GM21786 (cell line): Measurements from ENCODE around the gene MINAR1.

Experiments used
- ATAC-seq: cut with Tn5 transposase; IDR thresholded peaks from one replicate; pipeline ENCODE4 v1.9.1; 2021; ENCODE audit not compliant: unreplicated experiment

MINAR1 gene

DNA sequence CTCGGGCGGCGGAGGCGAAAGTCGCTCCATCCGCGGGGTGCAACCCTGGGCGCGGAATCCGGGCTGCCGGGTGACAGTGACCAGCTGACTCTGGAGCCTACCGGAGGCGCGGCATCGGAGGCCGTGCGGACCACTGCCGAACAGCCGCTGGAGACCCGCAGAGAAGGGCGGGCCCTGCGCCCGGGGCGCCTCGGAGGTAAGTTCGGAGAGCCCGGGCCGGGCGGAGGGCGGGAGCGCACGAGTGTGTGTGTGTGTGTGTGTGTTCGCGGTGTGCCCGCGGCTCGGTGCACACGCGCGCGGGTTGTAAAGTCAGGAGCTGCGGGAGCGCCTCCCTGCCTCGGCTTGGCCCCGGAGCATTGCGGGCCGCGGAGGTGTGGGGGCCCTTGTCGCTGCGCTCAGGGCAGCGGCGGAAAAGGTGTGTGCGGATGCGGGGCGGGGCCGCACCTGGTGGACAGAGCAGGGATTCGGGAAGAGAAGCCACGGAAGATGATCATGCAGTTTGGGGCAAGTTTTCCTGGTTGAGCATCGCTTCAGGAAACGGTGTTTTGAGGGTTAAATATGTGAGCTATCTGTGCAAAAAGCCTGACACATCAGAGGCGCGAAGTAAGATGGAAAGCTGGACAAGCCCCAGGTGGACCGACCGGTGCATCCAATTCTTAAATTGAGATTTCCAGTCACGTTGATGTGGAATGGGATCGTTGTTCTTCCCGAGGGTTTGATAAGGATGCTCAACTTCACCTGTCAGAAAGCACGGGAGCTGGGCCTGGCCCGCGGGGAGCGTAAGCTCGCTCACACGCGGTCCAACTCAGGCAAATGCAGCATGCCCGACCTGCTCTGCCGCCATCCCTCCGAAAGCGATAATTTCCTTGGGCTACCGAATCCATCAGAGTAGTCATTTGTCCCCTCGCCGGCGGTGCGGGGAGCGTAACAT, 474 bp downstream of the MINAR1 start:
- ATAC-seq, result no peak

DNA sequence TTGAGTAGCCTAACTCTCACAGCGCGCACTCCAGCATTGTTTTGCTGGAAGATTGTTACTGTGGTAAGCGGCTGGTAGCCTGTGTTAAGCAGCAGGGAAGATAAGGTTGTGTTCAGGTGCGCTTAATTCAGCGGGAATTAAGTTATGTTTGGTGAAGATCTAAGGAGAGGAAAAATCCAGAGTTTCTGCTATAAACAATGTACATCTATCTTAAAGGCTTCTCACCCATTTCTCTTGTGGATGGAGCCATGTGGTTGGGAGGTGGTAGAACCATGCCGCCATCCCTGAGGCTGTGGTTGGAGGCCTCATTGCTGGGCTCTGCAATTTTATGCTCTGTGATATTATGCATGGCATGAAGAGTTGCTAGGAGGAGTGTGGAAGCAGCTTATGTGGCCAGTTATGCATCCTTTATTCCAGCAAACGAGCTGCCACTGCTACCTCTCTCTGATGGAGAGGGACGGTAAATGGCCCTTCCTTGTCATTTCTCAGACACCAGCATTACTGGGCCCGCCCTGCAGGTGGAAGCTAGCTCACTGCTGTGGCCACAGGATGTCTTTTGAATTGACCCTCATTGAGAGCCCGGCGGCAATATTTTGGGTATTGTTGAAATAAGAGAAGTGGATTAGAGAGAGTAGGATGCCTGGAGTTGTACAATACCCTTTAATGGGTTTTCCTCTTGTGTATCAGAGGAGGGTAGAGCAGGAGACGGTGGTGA, 1.3 kb downstream of the MINAR1 start:
- no peak for ATAC-seq

GRCh38 chr15:79434361-79434760, 2.2 kb downstream of the MINAR1 start:
- no peak for ATAC-seq

GRCh38 chr15:79436037-79436780, 4.1 kb downstream of the MINAR1 start:
- no peak for ATAC-seq

- ATAC-seq, result no peak
Measured at GRCh38 chr15:79437275-79438000, 5.3 kb downstream of the MINAR1 start.

- ATAC-seq, result no peak
Measured at GRCh38 chr15:79439236-79439635, 7.1 kb downstream of the MINAR1 start.

GRCh38 chr15:79440355-79440908, 8.3 kb downstream of the MINAR1 start:
- ATAC-seq, result no peak

- ATAC-seq, result no peak
Measured at GRCh38 chr15:79442911-79443310, 10.8 kb downstream of the MINAR1 start.

DNA sequence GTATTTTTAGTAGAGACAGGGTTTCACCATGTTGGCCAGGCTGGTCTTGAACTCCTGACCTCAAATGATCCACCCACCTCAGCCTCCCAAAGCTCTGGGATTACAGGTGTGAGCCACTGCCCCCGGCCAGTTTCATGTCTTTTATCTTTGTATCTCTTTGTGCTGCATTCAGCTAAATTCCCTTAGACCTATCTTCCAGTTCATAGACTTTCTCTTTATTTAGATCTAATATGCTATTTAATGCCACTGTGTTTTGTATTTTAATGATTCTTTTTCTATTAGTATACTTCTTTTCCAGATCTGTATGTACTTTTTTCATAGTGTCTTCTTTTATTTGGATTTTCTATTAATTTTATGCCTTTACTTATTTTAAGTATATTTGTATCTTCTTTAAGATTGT, 14.9 kb downstream of the MINAR1 start:
- ATAC-seq, result no peak

GRCh38 chr15:79450648-79451047, 18.5 kb downstream of the MINAR1 start:
- no peak for ATAC-seq

GRCh38 chr15:79451361-79451999, 19.3 kb downstream of the MINAR1 start:
- ATAC-seq, result no peak

- ATAC-seq, result no peak
Measured at GRCh38 chr15:79452244-79453051, 20.3 kb downstream of the MINAR1 start.

- no peak for ATAC-seq
Measured at GRCh38 chr15:79453446-79453845, 21.3 kb downstream of the MINAR1 start.

- ATAC-seq, result no peak
Measured at GRCh38 chr15:79454063-79454462, 21.9 kb downstream of the MINAR1 start.

DNA sequence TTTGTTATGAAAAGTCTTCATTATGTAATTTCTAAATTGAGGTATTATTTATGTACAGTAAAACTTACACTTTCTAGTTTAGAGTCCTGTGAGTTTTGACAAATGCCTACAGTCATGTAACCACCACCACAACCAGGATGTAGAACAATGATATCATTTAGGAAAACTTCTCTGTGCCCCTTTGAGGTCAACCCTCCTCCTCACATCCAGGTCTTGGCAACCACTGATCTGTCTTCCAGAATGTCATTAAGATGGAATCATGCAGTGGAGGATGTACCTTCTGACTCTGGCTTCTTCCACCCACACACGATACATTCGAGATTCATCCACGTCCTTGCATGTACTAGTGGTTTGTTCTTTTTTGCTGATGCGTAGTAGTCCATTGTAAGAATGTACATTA, 23.2 kb downstream of the MINAR1 start:
- ATAC-seq, result no peak

DNA sequence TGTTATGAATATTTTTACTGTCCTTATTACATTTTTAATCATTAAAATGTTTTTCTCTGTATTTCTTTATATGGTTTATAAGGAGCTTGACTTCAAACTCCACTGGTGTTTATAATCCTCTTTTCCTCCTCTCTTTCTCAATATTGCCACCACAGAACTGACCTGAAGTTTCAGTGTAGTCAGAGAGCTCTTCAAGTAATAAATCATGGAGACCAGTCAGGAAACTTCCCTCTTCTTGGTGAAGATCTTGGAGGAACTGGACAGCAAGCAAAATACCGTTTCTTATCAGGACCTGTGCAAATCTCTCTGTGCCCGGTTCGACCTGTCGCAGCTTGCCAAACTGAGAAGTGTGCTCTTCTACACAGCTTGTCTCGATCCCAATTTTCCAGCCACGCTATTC, 23.8 kb downstream of the MINAR1 start:
- ATAC-seq, result no peak

DNA sequence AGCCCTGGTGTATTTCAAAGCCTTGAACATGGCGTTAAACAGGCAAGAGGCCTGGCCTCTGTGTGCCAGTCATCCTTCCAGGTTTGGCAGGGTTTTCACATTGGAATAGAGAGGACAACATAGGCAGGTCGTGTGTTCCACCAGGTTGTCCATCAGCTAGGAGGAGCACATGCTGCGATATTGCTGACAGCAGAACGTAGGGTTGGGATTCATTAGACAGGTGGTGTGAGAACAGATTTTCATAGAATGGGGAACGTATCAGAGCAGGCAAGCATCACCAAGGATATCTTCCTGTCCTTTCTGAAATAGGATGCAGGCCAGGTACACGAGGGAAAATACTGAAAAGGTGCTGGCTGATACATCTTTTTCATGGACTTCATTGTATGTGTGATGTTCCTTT, 26.4 kb downstream of the MINAR1 start:
- ATAC-seq, result no peak

- no peak for ATAC-seq
Measured at GRCh38 chr15:79459666-79460065, 27.5 kb downstream of the MINAR1 start.

DNA sequence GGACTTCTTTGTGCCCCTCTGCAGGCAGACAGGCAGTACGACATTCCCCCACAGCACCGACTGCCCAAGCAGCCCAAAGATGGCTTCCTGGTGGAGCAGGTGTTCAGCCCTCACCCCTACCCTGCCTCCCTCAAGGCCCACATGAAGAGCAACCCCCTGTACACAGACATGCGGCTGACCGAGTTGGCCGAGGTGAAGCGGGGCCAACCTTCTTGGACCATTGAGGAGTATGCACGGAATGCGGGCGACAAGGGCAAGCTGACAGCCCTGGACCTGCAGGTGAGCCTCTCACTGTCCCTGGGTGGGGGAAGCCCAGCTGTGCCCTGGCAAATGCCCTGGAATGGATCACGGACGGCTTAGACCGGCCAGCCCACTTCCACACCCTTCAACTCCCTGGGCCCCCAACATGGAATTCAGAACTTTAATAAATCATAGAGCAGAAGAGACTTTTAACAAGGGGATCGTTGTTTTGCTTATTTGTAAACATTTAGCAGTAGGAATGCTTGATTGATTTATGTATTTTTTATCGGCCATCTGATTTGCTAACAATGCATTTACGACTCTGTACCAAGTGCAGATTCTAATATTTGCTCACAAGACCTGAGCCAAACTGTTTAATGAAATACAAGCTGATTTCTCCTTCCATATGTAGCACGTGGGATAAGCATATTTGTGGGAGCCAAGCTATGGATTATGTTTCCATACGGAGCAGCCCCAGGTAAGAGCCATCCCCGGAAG, 31.1 kb downstream of the MINAR1 start:
- no peak for ATAC-seq
